Activated T-cell treated with anti-CD3 and anti-CD28 coated beads, Interleukin-2, amount 50 U/mL, for 1 hour (primary cell): ENCODE measurements around the gene C12orf56.
"Not testable (repeated sequence)": the region's sequence is repeated elsewhere in the genome, so short reads cannot be mapped to it uniquely, and the experiment has no call there.

ENCODE experiments used
- DNase-seq: peaks from one replicate; pipeline ENCODE4 v3.0.0-alpha.2; 2020

C12orf56 gene

DNA sequence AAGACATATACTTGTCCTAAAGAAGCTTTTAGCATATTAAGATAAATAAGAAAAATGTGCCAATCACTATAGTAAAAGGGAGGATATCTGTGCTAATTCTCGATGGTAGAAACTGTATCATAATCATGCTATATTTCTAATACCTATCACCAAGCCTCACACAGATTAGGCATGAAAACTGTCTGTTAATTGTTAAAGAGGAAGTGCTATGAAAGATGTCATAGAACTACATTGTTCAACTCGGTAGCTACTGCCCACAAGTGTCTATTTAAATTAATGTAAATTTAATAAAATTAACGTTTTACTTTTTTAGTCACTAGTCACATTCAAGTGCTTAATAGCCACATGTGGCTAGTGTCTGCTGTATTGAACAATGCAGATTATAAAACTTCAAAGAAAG, 90.9 kb downstream of the C12orf56 start:
- no peak for DNase-seq

DNA sequence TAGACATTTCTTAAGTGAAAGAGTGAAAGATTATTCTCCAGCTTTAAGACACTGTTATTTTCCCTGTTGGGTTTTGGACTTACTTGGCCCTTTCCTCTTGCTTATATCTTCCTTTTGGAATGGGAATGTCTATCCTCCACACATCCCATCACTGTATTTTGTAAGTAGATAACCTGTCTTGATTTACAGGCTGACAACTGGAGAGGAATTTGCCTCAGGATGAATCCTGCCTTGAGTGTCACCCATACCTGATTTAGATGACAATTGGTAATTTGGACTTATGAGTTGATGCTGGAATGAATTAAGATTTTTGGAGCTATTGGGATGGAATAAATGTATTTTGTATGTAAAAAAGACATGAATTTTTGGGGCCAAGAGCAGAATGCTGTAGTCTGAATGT, 94.3 kb downstream of the C12orf56 start:
- no peak for DNase-seq

DNA sequence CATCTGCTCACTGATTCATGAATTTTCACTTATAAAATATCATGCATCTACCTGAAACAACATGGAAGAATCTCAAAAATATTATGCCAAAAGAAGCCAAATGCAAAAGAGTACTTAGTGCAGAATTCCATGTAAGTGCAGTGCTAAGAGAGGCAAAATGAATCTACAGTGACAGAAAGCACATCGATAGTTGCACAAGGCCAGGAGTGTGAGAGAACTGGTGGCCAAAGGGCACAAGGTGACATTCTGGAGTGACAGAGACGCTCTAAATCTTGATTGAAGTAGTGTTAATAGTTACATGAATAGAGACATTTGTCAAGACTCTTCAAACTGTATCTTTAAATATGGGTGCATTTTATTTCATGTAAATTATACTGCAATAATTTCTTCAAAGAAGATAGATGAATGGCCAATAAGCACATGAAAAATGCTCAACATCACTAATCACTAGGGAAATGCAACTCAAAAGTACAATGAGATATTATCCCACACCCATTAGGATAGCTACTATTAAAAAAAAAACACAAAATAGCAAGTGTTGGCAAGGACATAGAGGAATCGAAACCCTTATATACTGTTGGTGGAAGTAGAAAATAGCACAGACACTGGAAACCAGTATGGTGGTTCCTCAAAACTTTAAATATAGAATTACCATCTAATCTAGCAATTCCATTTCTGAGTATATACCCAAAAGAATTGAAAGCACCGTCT, 96.7 kb downstream of the C12orf56 start:
- no peak for DNase-seq

DNA sequence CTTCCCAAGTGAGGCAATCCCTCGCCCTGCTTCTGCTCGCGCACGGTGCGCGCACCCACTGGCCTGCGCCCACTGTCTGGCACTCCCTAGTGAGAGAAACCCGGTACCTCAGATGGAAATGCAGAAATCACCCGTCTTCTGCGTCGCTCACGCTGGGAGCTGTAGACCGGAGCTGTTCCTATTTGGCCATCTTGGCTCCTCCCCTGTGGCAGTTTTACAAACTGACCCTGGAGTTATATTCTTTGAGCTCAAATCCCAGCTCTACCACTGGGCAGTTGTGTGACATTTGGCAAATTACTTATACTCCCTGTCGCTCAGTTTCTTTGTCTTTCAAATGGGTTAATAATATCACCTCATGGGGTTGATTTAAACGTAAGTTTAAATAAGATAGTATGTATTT, 97.4 kb downstream of the C12orf56 start:
- not testable (repeated sequence) for DNase-seq

DNA sequence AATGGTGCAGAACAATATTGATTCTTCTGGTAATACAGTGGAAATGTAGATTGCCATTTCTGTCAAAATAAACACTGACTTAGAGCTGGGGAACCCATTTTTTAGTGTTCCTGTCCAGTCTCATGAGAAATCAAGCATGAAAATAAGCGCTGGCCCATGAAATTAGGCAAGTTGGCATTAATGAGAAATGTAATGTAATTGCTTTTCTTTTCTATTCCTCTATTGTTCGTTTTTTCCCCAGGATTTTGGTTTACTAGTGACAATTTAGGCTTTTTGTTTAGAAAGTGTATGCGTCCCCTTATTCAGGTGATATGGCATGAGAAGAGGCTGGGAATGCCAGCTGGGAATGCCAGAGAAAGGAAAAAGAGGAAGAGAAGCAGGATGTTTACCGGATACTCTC, 104.0 kb downstream of the C12orf56 start:
- DNase-seq, result no peak

DNA sequence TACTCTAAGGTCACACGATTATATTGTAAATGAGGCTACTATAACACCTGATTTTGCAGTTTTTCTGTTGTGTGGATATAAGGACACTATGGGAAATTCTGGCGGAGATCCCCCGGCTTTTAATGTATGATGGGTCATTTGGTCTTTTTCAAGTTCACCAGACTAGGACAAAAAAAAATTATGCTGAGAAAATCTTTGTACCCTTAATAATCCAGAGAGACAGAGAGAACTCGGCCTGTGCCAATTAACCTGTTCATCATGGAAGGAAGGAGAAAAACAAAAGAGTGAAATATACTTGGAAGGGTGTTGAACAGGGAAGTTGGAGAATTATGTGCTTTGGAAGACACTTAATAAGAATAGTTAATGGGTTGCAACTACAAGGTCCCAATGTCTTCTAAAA, 106.3 kb downstream of the C12orf56 start:
- DNase-seq, result no peak

DNA sequence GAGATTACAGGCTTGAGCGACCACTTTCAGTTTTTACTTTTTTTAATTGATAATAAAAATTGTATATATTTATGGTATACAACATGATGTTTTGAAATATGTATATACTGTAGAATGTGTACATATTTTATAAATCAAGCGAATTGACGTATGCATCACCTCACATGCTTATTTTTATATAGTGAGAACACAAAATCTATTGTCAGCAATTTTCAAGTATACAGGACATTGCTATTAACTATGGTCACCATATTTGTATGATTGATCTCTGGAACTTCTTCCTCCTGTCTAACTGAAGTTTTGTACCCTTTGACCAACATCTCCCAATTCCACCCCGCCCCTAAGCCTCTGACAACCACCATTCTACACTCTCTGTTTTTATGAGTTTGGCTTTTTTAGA, 112.1 kb downstream of the C12orf56 start:
- DNase-seq, result no peak

DNA sequence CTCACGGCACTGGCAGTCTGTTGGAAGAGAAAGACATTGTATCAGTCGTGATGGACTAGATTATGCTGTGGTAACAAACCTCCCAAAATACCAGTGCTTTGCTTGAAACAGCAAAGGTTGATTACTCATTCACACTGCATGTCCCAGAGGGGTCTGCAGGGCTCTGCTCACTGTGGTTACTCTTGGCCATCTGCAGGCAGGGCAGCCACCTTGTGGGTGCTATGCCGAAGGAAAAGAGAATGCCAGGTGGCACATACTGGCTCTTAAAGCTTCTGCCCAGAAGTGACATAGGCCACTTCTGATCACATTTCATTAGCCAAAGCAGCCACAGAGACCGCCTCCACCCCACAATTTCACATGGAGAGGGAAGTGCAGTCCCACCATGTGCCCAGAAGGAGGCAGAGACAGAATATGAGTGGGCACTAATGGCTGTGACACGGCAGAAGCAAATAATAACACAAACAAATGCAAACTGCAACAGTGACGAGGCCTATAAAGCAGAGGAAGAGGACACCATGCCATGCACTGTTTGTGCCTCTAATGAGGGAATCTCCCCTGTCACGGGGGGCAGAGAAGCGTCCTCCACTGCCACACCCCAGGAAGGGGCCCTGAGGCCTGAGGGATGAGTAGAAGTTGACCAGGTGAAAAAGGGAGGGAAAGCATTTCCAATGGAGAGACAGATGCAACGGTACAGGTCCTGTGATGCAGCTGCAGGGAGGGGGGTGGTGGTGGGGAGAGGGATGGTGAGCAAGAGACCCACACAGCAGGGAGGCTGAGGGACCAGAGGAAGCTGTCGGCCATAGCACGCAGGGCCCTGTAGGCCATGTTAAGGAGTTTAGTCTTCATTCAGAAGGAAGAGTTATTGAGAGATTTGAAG, 116.8 kb downstream of the C12orf56 start:
- DNase-seq, result no peak

DNA sequence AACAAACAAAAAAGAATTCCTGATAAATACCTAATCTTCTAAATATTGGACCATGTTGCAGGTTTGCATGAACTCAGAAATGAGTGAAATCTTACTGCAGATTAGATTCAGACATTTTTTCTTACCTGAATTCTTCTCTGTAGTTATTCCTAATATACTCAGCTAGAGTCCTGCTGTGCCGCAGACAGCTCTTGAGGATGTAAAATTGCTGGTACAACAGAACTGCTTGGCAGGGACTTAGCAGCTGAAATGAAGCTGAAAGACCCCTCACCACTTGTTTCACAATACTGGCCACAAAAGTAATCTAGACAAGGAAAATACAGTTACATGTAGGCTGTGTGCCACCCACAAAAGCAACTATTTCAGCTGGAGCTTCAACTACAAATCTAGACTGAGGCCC, 120.1 kb downstream of the C12orf56 start:
- DNase-seq, result no peak

DNA sequence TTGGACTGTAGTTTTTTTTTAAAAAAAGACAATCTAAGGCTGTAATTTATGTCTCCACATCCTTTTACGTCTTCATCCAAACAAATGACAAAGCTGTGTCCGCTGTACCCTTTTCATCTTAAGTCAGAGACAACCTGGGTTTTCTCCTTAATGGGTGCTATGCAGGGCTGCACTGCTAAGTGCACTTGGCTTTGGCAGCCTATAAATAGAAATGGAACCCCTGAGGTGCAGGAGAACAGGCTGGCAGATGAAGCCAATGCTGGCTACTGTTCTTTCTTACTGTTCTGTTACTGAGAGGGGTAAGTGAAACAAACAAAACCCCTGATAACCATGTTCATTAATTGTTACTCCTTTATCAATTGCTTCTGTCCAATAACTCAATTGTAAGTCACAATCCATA, 121.4 kb downstream of the C12orf56 start:
- no peak for DNase-seq

DNA sequence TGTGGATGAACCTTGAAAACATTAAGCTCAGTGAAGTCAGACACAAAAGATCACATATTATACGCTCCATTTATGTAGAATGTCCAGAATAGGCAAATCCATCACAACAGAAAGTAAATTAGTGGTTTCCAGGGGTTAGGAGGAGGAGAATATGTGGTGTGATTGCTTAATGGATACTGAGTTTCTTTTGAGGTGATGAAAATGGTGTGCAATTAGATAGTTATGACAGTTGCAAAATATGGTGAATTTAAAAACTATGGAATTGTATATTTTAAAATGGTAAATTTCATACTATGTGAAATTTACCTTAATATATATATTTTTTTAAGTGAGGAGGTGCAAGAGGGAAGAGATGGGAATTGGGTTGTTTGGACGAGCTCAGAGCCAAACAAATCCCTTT, 122.1 kb downstream of the C12orf56 start:
- no peak for DNase-seq

DNA sequence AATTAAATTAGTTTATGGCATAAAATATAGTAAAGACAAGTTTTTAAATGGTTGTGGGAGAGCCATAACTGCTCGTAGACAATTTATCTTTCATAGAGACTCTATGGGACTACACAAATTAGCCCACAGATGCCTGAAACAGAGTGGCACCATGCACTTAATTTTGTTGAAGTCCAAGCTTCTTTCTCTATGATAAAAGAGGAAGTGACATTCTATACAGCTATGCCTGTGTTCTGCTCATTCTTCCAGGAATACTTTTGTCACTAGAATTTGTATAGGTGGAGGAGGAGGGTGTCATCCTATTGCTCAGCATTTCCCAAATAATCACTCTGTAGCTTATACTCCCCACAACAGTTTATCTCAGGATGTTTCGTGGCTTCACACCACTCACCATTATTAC, 124.7 kb downstream of the C12orf56 start:
- no peak for DNase-seq

DNA sequence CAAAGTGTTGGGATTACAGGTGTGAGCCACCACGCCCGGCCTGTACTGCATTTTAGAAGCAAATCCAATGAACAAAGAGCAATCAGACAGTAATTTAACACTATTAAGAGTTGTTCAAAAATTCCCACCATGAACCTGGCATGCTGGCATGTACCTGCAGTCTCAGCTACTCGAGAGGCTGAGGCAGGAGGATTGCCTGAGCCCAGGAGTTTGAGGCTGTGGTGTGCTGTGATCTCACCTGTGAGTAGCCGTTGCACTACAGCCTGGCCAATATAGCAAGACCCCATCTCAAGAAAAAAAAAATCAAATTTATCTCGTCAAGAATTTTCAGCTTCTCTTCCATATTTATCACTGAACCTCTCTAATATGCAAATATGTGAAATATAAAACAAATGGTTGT, 128.7 kb downstream of the C12orf56 start:
- no peak for DNase-seq

DNA sequence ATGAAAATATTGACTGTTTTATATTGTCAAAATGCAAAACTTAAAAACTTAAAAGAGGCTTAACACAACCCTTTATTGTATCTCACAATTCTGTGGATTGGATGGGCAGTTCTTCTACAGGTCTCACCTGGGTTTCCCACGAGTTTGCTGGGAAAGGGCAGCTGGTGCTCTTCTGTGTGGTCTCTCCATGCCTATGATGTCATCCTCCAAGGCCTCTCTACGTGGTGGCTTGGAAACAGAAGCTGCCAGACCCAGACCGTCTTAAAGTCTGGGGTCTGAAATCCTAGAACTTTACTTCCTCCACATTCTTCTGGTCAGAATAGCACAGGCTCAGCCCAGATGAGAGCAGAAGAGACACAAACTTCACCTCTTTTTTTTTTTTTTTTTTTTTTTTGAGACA, 132.0 kb downstream of the C12orf56 start:
- no peak for DNase-seq

DNA sequence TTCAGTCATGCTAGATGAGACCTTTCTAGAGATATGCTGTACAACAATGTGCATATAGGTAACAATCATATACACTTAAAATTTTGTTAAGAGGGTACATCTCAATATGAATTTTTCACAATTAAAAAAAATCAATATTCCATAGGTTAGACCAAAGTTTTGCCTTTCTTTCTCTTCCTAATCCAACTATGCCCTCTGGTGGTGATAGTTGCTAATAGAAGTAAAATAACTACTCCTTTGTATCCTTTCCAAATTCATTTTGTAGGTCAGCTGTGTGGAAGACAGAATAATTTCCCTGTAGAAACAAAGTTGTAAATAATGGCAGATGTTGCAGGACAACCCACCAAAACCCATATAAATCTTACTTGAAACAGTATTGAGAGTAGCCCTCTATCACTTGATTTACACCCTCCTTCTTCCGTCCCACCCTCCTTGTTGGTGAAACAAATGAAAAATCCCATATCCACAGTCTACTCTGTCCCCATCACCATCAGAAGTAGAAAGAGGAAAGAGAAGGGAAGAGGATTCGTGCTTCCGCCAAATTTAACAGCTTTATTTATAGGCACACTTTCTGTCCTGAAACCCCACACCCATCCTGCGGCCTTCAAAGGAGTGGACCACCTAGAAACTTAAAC, 134.3 kb downstream of the C12orf56 start:
- DNase-seq, result no peak

DNA sequence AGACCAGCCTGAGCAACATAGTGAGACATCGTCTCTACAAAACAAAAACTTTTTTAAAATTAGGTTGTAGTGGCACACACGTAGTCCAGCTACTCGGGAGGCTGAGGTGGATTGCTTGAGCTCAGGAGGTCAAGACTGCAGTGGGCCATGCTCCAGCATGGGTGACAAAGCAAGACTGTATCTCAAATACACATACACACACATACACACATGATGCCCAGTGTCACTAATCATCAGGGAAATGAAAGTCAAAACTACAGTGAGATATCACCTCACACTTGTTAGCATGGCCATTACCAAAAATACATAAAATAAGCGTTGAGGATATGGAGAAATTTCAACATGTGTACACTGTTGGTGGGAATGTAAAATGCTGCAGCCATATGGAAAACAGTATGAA, 135.3 kb downstream of the C12orf56 start:
- DNase-seq, result no peak

DNA sequence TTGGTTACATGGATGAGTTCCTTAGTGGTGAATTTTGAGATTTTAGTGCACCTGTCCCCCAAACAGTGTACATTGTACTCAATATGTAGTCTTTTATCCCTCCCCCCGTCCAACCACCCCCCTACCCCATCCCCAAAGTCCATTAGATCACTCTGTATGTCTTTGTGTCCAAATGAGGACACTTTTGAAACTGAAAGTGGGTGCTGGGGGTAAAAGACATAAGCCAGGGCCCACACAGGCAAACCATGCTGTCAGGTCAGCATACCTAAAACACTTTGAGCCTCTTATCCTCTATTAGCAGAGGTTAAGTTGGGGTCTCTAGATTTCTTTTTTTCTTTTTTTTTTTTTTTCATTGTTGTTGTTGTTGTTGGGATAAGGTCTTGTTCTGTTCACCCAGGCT, 137.2 kb downstream of the C12orf56 start:
- no peak for DNase-seq

DNA sequence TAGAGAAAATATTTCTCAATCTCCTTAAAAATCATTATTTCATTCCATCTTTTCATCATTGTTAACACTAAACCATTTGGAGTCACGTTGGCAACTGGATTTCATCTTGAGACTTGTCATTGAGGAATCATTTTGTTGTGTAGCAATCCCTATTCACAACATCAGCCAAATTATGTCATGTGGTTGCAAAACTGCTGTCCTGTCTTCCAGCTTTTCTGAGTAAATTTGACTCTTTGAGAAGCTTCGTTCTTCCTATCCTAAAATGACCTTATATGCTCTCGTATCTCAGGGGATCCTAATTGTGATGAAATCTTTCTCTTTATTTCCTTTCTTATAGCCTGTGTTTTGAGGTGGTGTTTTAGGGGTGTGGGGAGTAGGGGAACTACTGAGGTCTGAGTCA, 137.9 kb downstream of the C12orf56 start:
- no peak for DNase-seq

DNA sequence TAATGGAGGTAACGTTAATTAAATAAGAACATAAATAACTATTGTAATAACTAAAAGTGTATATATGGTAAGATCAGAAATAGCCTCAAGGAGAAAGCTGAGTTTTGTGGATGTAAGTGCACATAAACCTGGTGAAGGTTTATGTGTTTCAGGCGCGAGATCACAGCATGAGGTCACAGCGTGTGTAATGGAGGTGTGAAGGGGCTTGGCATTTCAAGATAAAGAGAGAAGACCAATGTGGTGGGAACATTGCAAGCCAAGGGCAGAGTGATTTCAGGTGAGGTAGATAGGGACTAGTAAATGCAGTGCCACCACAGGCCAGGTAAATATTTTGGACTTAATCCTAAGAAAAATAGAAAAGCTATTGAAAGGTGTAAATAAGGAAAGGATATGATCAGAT, 146.7 kb downstream of the C12orf56 start:
- DNase-seq, result no peak

DNA sequence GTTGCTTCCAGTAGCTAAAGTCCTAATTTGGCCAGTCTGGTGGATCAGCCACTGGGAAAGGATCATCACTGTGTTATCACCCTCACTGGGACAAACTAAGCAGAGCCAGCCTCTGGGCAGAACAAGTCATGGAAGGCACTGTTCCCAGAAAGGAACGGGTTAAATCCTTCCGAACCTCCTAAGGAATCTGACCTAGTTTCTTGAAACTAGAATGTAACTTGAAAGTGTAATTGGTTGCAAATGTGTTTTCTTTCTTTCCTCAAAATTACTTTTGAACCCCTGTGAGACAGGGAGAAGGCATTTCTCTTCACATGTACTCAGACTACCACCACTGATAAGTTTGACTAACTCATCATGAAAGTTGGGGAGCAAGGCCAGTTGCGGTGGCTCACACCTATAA, 149.8 kb downstream of the C12orf56 start:
- no peak for DNase-seq

DNA sequence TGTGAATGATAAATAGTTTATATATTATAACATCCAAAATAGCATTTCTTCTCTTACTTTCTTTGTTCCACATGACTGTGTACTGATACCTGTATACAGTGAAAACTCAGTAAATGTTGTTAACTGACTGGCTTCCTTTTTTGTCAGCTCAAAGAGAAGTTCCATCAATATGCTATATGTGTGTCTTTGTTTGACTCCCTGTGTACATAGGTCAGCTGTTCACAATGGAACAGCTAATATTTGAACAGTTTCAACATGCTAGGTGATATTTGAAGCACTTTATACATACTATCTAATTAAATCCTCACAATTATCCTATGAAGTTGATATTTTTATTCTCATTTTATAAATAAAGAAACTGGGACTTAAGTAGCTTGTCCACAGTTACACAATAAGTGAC, 153.2 kb downstream of the C12orf56 start:
- no peak for DNase-seq

DNA sequence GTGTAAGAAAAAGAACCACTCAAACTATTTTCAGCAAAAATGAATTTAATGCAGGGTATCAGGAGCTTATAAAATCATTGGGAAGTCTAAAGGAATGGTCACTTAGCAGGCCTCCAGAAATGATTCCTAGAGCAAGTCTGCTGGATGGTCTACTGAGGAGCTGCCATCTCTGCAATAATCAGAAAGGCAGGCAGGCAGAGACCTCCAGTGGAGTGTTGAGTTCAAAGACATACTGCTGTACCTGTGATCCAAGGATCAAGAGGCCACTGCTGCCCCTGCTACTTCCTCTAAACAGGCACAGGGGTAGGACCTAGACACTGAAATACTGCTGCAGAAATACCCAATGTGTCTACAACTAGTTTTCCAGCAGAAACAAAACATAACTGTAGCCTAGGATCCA, 154.0 kb downstream of the C12orf56 start:
- no peak for DNase-seq

DNA sequence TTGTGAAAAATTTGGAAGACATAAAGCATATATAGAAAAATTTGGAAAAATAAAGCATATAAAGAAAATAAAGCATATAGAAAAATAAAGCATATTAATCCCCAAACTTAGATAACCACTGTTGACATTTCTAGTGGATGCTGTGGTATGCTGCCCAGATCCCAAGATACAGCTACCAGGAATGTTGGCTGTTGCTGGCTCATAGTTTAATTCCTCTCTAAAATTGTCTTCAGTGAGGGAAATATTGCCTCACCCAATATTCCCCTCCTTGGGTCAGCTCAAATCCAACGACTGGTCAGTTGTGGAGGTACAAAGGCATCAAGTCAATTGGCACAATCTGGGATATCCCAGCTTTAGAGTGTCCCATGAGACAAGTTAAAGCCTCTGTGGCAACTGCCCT, 158.4 kb downstream of the C12orf56 start:
- DNase-seq, result no peak

DNA sequence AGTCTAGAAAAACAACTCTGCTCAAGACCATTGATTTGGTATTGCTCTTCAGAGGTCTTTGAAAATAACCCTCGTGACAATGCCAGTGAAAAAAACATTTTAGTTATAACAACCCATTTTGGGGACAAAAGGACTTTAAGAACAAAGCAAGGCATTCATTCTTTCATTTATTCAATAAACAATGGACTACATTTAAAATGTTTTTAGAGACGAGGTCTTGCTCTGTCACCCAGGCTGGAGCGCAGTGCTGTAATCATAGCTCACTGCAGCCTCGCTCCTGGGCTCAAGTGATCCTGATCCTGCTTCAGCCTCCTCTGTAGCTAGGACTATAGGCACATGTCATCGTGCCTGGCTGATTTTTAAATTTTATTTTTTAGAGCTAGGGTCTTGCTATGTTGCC, 160.8 kb downstream of the C12orf56 start:
- DNase-seq, result no peak
